Measurements from ENCODE around the gene RANBP3.

RANBP3 gene

DNA sequence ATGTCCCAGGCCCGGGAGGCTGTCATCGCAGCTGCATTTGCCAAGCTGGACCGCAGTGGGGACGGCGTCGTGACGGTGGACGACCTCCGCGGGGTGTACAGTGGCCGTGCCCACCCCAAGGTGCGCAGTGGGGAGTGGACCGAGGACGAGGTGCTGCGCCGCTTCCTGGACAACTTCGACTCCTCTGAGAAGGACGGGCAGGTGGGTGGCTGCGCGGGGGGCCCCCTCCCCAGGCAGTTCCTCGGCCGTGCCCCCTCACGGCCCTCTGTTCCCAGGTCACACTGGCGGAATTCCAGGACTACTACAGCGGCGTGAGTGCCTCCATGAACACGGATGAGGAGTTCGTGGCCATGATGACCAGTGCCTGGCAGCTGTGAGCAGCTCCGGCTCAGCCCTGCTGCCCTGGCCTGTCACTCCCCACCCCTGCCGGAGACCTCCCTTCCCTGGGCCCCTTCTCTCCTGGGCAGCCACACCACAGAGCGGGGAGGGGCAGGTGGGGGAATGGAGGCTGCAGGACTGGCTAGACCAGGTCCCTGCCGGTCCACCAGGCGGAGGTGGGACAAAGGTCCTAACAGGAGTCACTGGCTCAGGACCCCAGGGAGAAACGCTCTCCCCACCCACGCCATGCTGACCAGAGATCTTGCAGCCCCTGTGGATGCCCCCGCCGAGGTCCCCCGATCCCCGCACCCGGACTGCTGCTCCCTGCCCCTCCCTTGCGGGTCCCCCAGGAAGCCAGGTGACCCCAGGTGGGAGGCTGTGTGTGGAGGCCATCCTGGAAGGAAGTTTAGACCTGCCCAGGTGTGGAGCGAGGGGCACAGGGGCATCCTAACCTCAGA is 62.8 kb downstream of the RANBP3 start:
- no peak for TF ChIP-seq GATA2 (IDR thresholded peaks at IDR 0.05; ENCODE audit: low read depth, low read length)
- no peak for TF ChIP-seq GATA3 (IDR thresholded peaks at IDR 0.05; ENCODE audit: low read depth, low read length)

DNA sequence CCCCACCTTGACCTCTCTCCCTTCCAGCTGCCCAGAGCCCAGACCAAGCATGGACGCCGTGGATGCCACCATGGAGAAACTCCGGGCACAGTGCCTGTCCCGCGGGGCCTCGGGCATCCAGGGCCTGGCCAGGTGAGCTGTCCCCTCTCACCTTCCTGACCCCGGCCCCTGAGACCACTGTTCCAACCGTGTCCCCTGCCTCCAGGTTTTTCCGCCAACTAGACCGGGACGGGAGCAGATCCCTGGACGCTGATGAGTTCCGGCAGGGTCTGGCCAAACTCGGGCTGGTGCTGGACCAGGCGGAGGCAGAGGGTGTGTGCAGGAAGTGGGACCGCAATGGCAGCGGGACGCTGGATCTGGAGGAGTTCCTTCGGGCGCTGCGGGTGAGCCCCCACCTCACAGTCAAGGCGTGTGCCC is 63.6 kb downstream of the RANBP3 start:
- no peak for TF ChIP-seq GATA2 (IDR thresholded peaks at IDR 0.05; ENCODE audit: low read depth, low read length)

DNA sequence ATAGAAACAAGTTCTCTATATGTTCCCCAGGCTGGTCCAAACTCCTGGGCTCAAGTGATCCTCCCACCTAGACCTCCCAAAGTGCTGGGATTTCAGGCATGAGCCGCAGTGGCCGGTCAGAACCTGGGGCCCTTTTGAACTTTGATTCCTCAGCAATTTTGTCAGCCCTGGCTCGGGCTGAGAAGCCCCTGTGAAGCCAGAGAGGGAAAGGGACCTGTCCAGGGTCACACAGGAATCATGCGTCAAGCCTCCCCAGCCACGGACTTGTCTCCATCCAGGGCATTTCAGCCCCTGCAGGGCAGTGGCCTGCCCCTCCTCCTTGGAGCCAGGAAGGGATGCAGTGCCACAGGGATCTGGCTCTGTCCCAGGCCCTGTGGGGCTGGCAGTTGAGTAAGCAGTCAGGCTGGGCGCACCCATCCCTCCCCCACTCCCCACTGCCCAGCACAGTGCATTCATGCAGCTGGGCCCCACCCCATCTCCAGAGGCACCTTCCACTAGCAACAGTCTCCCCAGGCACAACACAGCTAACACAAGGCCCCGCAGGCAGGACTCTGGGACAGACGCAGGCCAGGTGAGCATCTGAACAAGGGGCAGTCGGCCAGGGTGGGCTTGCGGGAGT is 64.1 kb downstream of the RANBP3 start, which contains the start of gene CAPS:
Gene CAPS (plus strand): TSS at position 516 of the 619 bp plus-strand sequence. CDS start 153 bp downstream, outside the sequence.
- TF ChIP-seq GATA3 (IDR thresholded peaks at IDR 0.05; ENCODE audit: low read depth, low read length) (no peak), GATA2 (IDR thresholded peaks at IDR 0.05; ENCODE audit: low read depth, low read length) (no peak)

DNA sequence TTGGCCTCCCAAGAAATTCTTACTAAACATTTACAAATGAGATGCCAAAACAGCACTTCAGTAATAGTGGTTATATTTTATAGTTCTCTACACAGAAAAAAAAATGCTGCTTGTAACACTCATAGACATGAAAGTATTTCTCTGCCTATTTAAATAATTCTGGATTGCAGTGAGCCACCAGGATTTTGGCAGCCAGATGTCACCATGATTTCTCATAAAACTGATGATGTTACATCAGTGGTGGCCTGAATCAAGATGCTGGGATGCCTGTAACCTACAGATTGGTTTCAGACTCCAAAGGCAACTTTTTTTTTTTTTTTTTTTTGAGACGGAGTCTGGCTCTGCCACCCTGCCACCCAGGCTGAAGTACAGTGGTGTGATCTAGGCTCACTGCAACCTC is 66.6 kb downstream of the RANBP3 start:
- TF ChIP-seq GATA2 (IDR thresholded peaks at IDR 0.05; ENCODE audit: low read depth, low read length) (no peak), GATA3 (IDR thresholded peaks at IDR 0.05; ENCODE audit: low read depth, low read length) (no peak)

DNA sequence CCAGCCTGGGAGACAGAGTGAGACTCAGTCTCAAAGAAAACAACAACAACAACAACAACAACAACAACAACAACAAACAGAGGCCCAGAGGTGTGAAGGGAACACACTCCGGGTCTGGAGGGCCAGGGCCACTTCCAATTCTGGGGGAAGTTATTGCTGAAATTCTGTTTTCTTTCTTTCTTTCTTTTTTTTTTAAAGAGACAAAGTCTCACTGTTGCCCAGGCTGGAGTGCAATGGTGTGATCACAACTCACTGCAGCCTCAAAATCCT is 67.4 kb downstream of the RANBP3 start:
- no peak for TF ChIP-seq GATA3 (IDR thresholded peaks at IDR 0.05; ENCODE audit: low read depth, low read length)
- TF ChIP-seq GATA2 (IDR thresholded peaks at IDR 0.05; ENCODE audit: low read depth, low read length): no peak

DNA sequence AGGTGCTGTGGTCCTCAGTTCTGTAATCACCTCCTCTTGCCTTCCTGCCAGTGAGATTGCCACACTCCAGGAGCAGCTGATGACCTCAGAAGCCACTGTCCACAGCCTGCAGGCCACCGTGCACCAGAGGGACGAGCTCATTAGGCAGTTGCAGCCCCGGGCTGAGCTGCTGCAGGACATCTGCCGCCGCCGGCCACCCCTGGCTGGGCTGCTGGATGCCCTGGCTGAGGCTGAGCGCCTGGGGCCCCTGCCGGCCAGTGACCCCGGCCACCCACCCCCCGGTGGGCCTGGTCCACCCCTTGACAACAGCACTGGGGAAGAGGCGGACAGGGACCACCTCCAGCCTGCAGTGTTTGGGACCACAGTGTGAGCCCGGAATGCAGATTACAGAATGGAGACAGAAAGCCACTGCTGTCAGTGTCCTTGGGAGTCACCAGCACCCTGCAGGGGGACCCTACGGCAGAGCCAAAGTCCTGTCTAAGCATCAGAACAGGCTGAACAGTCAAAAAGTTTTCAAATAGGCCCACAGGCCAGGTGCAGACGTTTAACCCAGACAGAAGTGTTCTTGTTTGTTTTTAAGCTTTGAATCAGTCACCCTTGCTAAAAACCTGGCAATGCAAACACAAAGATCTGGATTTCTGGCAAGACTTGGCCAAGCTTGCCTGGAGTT is 69.0 kb downstream of the RANBP3 start:
- TF ChIP-seq GATA2 (IDR thresholded peaks at IDR 0.05; ENCODE audit: low read depth, low read length) (no peak), GATA3 (IDR thresholded peaks at IDR 0.05; ENCODE audit: low read depth, low read length) (no peak)

DNA sequence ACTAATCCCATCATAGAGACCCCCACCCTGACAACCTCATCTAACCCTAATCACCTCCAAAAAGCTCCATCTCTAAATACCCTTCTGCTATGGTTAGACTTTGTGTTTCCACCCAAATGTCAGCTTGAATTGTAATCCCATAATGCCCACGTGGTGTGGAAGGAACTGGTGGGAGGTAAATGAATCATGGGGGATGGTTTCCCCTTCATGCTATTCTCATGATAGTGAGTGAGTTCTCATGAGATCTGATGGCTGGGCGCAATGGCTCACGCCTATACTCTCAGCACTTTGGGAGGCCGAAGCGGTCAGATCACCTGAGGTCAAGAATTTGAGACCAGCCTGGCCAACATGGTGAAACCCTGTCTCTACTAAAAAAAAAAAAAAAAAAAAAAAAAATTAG is 70.7 kb downstream of the RANBP3 start:
- no peak for TF ChIP-seq GATA2 (IDR thresholded peaks at IDR 0.05; ENCODE audit: low read depth, low read length)
- TF ChIP-seq GATA3 (IDR thresholded peaks at IDR 0.05; ENCODE audit: low read depth, low read length): no peak

DNA sequence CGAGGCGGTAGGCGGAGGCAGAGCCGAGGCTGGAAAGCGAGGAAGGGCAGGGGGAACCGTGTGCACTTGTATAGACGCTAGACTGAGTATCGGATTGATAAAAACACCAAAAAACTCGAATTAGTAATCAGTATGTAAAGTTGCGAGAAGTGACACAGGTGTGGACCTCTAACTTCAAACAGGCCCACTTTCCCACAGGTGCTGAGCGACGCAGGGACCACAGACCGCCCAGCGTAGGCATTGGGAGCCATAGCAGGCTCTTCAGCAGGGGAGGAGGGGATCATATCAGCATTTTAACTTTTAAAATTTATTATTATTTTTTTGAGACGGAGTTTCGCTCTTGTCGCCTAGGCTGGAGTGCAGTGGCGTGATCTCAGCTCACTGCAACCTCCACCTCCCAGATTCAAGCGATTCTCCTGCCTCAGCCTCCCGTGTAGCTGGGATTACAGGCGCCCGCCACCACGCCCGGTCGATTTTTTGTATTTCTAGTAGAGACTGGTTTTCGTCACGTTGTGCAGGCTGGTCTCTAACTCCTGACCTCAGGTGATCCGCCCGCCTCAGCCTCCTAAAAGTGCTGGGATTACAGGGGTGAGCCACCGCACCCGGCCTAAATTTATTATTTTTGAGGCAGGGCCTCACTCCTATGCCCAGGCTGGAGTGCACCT is 72.7 kb downstream of the RANBP3 start:
- TF ChIP-seq GATA3 (IDR thresholded peaks at IDR 0.05; ENCODE audit: low read depth, low read length) (no peak), GATA2 (IDR thresholded peaks at IDR 0.05; ENCODE audit: low read depth, low read length) (no peak)

DNA sequence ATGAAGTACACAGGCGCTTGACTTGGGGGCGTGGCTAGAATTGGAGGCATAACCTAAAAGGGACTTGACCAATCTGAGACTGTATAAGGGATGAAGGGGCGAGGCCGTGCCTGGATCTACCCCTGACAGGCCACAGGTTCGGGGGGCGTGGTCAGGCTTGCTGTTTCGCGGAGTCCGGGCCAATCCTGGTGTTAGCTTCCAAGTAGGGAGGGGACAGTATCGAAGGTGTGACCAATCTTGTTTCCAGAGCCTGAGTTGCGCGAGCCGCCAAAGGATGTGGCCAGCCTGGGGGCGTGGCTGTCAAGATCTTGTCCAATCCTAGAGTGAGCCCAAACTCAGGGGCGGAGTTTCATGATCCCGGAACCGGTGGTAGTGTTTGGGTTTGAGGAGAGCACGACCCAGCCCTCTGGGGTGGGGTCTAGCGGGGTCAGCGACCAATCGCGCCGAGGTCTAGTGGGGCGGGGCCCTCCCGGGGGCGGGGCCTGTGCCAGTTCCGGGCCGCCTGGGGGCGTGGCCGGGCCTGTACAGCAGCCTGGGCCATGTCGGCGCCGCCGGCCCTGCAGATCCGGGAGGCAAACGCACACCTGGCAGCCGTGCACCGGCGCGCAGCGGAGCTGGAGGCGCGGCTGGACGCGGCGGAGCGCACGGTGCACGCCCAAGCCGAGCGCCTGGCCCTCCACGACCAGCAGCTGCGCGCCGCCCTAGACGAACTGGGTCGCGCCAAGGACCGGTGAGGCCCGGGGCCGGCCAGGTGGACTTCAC is 73.4 kb downstream of the RANBP3 start, which contains the start of gene VMAC:
Gene VMAC (plus strand): TSS at position 521 of the 762 bp plus-strand sequence. CDS start 19 bp downstream, at position 540.
- TF ChIP-seq GATA3 (IDR thresholded peaks at IDR 0.05; ENCODE audit: low read depth, low read length): no peak
- TF ChIP-seq GATA2 (IDR thresholded peaks at IDR 0.05; ENCODE audit: low read depth, low read length): no peak

DNA sequence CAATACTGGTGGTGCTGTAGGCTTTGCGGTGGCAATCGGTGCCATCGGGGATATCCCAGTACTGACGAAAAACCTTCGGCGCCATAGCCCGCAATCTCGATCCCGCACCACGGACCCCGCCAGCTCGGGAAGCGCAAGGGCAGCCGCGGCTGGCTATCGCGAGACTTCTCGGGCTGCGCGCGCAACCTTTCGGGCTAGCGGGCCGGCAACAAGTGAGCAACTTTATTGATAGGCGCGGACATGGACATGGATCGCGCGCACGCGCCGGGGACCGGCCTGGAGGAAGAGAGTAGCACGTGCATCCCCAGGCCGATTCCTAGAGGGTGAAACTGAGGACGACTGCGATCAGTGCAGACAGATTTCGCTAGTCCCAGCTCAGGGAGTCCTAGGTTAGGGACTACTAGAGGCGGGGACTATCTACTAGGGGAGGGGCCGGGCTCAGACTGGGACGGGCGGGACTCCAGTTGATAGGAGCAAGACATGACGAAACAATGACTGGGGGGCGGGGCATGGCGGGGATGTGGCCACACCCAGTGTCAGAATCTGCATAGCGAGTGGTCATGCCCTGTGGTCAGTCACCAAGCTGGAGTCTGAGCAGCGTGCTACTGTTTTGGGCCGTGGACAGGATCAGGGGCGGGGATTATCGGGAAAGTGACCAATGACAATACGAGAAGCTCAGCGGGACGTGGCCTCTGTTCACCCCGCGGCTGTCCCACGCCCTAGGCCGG is 74.2 kb downstream of the RANBP3 start, which contains the start of gene NDUFA11:
Gene NDUFA11 (minus strand): TSS at position 167 of the 728 bp plus-strand sequence. CDS start 82 bp downstream, at position 85.
- TF ChIP-seq GATA2 (IDR thresholded peaks at IDR 0.05; ENCODE audit: low read depth, low read length) (no peak), GATA3 (IDR thresholded peaks at IDR 0.05; ENCODE audit: low read depth, low read length) (no peak)

DNA sequence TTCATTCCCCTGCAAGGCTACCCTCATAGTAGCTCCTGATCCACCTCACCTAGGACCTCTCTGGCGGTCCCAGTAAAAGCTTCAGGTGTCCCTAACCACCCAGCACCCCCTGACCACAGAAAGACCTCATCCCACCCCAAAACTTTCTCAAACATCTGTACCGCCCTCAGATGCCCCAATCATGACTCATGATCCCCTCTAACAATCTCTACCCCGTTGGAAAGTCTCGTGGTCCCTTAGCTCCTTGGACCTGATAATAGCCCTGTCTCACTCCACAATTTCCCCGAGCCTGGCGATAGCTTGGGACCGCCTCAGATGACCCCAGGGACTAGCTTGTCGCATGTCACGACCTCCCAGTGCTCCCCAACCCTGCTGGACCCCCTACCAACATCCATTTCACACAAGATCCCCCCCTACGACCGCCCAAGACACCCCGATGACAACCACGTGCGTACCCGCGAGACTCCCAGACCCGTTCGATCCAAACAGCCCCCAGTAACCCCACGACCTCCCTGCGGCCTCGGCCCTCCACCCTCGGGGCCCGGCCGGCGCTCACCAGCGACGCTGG is 74.8 kb downstream of the RANBP3 start:
- TF ChIP-seq GATA2 (IDR thresholded peaks at IDR 0.05; ENCODE audit: low read depth, low read length) (no peak), GATA3 (IDR thresholded peaks at IDR 0.05; ENCODE audit: low read depth, low read length) (no peak)

DNA sequence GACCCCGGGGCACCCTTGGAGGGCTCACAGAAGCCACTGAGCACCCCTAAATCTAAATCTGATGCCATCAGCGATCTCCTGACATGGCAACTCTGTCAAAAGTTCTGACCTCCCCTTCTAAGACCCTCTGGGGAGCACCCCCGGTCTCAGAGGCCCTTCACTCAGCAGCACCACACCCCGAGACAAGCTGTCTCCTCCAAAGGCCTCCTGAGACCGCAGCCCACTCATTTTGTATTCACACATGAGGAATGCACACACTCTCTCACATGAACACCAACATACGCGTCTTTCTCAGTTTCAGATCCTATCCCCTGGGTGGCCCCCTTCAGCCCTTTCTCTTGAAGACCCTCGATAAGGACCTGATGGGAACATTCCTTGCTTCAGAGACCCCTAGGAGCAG is 77.0 kb downstream of the RANBP3 start:
- TF ChIP-seq GATA2 (IDR thresholded peaks at IDR 0.05; ENCODE audit: low read depth, low read length) (no peak), GATA3 (IDR thresholded peaks at IDR 0.05; ENCODE audit: low read depth, low read length) (no peak)

Data from SH-SY5Y (cell line).